Left ventricle myocardium inferior (tissue), 1 donor: ENCODE measurements around the gene NTNG1. TPM values are rescaled to one million over a fixed set of nuclear protein-coding genes. Genes with fewer than 3 reads are reported as not detected.

Source experiments
- DNase-seq: peaks from one replicate; pipeline ENCODE4 v3.0.0-alpha.2; 2020
- H3K27ac ChIP-seq: fragments of 200-600 bp; replicated peaks from 2 replicates; pipeline ENCODE4 v1.8.0; 2021
- H3K27me3 ChIP-seq: fragments of 200-600 bp; 2 replicates; pipeline ENCODE4 v1.8.0; 2021; ENCODE audit warnings: low read depth
- H3K36me3 ChIP-seq: fragments of 200-600 bp; 2 replicates; pipeline ENCODE4 v1.8.0; 2021
- H3K4me1 ChIP-seq: fragments of 200-600 bp; 2 replicates; pipeline ENCODE4 v1.8.0; 2021
- H3K4me3 ChIP-seq: fragments of 200-600 bp; 2 replicates; pipeline ENCODE4 v1.8.0; 2021; ENCODE audit warnings: mild to moderate bottlenecking, moderate library complexity
- H3K9me3 ChIP-seq: fragments of 200-600 bp; replicated peaks from 2 replicates; pipeline ENCODE4 v1.8.0; 2021
- intact Hi-C: fragments of 100-400 bp; cut with micrococcal nuclease; formaldehyde crosslinking; loops from one replicate; pipeline ENCODE4 v1.11.0; 2022
- total RNA-seq: library from RNA; stranded (reverse); fragmentation: NEBNext Ultra II Directional; extraction: Animal tissue kit (Norgen Biotek cat#: 25700); gene quantifications from one replicate; pipeline ENCODE4 v1.2.1, GENCODE V29; 2021
- TF ChIP-seq, protein P1 (sequence below): fragments of 200-600 bp; IDR thresholded peaks from 2 replicates; pipeline ENCODE4 v1.8.0; 2021; ENCODE audit warnings: antibody characterized with exemption, mild to moderate bottlenecking, borderline replicate concordance
- donor health status: DM: no; HTN: yes; CAD: no; lungs with severe emphysema.

Gene NTNG1
- total RNA-seq, 1 donor from 2014 or later = 0.30 TPM

DNA sequence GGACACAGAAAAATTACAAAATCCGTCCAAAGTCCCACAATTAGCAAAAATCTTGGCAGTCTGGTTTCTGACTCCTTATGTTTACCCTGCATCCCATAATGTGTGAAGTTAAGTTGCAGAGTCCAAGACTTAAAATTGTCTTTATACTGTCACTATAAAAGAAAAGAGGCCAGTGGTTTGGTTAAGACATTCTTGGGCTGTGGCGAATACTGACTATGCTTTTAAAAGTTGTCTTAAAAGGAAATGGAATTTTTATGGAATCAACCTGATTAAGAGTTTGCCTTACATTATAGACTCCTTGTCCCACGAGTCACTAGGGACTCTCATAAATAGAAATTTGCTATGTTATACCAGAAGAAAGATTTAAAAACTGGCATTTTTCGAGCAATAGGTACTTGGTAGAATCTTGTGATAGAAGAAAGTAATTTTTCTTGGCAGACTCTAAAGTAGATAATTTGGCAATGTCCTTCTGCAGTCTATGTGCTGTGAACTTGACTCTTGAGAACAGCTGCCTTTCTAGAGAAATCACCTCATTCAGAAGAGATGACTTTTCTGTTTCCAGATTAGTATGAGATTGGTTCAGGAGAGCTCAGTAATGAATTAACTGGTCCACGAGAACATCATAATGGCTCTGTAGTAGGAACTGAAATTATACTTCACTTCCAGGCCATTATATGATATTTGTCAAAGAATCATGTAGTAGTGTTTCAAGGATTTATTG, 31.8 kb downstream of the NTNG1 start:
- no peak for DNase-seq
- H3K4me1 ChIP-seq = no peaks in the 10 kb centered on the region
- intact Hi-C loops = no loop called here
- H3K27me3 ChIP-seq = no peaks in the 10 kb centered on the region
- no peak overlapping the region for H3K27ac ChIP-seq
- TF ChIP-seq, protein P1, sequence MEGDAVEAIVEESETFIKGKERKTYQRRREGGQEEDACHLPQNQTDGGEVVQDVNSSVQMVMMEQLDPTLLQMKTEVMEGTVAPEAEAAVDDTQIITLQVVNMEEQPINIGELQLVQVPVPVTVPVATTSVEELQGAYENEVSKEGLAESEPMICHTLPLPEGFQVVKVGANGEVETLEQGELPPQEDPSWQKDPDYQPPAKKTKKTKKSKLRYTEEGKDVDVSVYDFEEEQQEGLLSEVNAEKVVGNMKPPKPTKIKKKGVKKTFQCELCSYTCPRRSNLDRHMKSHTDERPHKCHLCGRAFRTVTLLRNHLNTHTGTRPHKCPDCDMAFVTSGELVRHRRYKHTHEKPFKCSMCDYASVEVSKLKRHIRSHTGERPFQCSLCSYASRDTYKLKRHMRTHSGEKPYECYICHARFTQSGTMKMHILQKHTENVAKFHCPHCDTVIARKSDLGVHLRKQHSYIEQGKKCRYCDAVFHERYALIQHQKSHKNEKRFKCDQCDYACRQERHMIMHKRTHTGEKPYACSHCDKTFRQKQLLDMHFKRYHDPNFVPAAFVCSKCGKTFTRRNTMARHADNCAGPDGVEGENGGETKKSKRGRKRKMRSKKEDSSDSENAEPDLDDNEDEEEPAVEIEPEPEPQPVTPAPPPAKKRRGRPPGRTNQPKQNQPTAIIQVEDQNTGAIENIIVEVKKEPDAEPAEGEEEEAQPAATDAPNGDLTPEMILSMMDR = no peak
- H3K36me3 ChIP-seq = no peaks in the 10 kb centered on the region
- no peaks in the 10 kb centered on the region for H3K9me3 ChIP-seq
- H3K4me3 ChIP-seq = no peak overlapping the region

DNA sequence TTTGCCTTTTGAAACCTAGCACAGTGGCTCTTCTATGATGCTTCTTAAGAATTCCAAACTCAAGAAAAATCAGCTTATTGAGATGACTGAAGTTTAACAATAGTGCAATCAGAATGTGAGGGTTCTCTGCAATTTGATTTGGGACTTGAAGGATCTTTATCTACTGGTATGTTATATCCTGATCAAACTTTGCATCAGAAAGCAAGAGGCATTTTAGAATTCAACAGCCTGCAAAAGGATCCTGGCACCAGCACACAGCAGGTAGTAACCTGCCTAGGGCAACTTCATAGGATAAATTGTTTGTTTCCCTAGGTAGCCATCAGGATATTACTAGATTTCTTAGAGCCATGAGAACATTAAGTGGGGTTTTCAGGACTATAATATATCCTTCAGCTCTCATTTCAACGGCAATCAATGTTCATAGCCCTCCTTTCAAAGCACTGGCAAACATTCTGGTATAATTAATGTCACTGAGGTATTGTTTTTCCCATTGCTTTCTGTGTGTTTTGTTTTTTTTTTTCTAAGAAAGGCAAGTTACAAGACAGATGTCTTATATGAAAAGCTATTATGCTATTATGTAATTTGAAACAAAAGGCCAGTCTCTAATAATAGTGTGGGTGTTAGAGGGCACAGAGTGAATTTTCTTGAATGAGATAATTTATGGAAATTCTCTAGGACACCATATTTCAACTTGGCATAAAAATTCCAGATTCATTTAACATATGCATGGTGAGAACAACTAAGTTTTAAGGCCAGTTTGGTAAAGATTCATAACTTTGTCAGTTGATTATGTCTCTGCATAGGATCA, 34.5 kb downstream of the NTNG1 start:
- H3K4me1 ChIP-seq = no peaks in the 10 kb centered on the region
- H3K4me3 ChIP-seq = no peak overlapping the region
- no peaks in the 10 kb centered on the region for H3K27me3 ChIP-seq
- no peak overlapping the region for H3K27ac ChIP-seq
- TF ChIP-seq, protein P1 = no peak
- no peak for DNase-seq
- H3K9me3 ChIP-seq = no peaks in the 10 kb centered on the region
- intact Hi-C loops = no loop called here
- no peaks in the 10 kb centered on the region for H3K36me3 ChIP-seq

DNA sequence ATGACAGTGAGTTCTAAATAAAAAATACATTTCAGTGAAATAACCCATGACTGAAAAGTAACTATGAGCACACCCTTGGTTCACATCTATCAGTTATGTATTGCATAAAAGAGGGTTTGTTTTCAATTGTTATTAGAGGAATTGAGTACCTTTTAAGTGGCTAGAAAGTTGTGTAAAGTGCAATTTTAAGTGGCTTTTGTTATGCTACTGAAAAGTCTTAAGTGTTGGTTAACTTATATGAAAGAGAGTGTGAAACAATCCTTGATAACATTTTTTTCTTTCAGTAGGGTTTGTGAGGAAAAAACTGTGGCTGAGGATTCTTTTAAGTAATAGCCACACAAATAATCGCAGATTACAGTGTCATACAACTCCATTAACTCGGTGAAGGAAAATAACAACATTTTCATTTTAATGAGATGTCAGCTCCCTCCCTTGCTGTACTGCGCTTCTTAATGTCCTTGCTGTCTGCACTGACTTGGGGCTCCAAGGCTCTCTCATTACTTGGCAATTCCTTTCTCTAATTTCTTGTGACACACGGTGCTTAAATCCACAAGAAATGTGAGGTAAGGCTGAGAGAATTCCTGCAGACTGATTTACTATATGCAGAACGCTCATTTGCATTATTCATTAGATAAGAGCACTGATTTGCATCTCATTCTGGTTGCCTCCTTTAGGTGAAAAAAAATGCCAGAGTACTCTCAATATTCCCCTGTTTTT, 40.6 kb downstream of the NTNG1 start:
- intact Hi-C loops = no loop called here

DNA sequence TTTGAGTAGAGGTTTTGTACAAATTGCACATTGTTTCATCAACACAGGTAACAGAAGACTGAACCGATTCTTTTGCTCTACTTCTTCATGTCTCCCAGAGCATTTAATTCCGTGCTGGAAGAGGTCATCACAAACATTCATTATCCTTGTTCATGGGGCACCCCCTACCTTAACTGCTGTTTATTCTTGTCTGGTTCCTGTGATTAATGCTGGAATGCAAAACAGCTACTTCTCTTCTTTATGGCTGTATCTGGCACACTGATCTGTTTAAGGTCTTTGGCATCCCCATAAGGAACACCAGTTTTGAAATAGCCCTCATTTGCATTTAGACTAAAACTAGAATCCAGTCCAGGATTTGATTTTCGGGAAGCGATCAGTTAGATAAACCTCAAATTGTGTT, 42.2 kb downstream of the NTNG1 start:
- no peak overlapping the region for H3K4me3 ChIP-seq
- no peak overlapping the region for H3K27ac ChIP-seq
- no peaks in the 10 kb centered on the region for H3K36me3 ChIP-seq
- no peaks in the 10 kb centered on the region for H3K9me3 ChIP-seq
- H3K4me1 ChIP-seq = no peaks in the 10 kb centered on the region
- intact Hi-C loops = no loop called here
- no peaks in the 10 kb centered on the region for H3K27me3 ChIP-seq
- TF ChIP-seq, protein P1 = no peak
- no peak for DNase-seq

More for the DNA sequence above, 40.6 kb downstream of the NTNG1 start:
- Histone ChIP-seq H3K4me3 (no peak overlapping the region), H3K36me3 (no peaks in the 10 kb centered on the region), H3K27me3 (no peaks in the 10 kb centered on the region), H3K9me3 (no peaks in the 10 kb centered on the region), H3K4me1 (no peaks in the 10 kb centered on the region), H3K27ac (no peak overlapping the region)
- DNase-seq = no peak
- TF ChIP-seq, protein P1 = no peak

DNA sequence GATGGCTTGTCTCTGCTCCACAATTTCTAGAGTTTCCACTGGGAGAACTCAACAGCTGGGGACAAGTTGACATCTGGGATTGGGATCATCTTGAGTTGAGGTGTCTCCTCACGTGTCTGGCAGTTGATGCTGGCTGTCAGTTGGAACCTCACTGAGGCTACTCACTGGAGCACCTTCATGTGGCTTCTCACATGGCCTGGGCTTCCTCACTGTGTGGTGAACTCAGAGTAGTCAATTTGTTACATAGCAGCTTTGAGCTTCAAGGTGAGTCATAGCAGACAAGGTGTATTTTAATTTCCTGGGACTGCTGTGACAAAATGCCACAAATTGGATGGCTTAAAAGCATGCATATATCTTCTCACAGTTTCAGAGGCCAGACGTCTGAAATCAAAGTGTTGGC, 44.0 kb downstream of the NTNG1 start:
- TF ChIP-seq, protein P1 = no peak
- Histone ChIP-seq H3K36me3 (no peaks in the 10 kb centered on the region), H3K4me1 (no peaks in the 10 kb centered on the region)

More for the DNA sequence above, 44.0 kb downstream of the NTNG1 start:
- no peak for DNase-seq
- Histone ChIP-seq H3K27ac (no peak overlapping the region), H3K4me3 (no peak overlapping the region), H3K27me3 (no peaks in the 10 kb centered on the region), H3K9me3 (no peaks in the 10 kb centered on the region)
- intact Hi-C loops = no loop called here
